K562 (cell line): ENCODE measurements around the gene KCND3. TPM values are rescaled to one million over a fixed set of nuclear protein-coding genes. Genes with fewer than 3 reads are reported as not detected.

Experiments
- GATAD2B ChIP-seq: fragments of 450-650 bp; IDR thresholded peaks from 2 replicates; pipeline ENCODE4 v1.6.1; 2017; ENCODE audit warnings: mild to moderate bottlenecking, borderline replicate concordance
- GTF2E2 ChIP-seq: fragments of 200-800 bp; sonication (Bioruptor generic); IDR thresholded peaks from 2 replicates; pipeline ENCODE4 v1.6.1; 2016; ENCODE audit warnings: missing genetic modification characterization, missing compliant biosample characterization
- IRF2 ChIP-seq: sonication (generic); formaldehyde crosslinking; IDR thresholded peaks from 2 replicates; pipeline ENCODE4 v1.8.1; 2022; ENCODE audit warnings: mild to moderate bottlenecking, missing genetic modification reagents
- SMAD4 ChIP-seq: fragments of 250-450 bp; sonication (Bioruptor Pico); conservative IDR thresholded peaks from 2 replicates; pipeline ENCODE4 v1.8.0; 2021; ENCODE audit warnings: inconsistent platforms, mild to moderate bottlenecking, moderate library complexity
- ZNF282 ChIP-seq: sonication (generic); formaldehyde crosslinking; IDR thresholded peaks from 2 replicates; pipeline ENCODE4 v1.8.1; 2023; ENCODE audit warnings: missing genetic modification reagents
- ZNF347 ChIP-seq: fragments of 450-650 bp; formaldehyde crosslinking; IDR thresholded peaks from 2 replicates; pipeline ENCODE4 v1.4.0; 2020; ENCODE audit warnings: low read depth, mild to moderate bottlenecking, moderate library complexity
- ZNF609 ChIP-seq: sonication (generic); formaldehyde crosslinking; IDR thresholded peaks from 2 replicates; pipeline ENCODE4 v1.8.1; 2023; ENCODE audit warnings: missing genetic modification reagents, mild to moderate bottlenecking, borderline replicate concordance
- ZNF76 ChIP-seq: fragments of 250-450 bp; sonication (Bioruptor Pico); IDR thresholded peaks from 2 replicates; pipeline ENCODE4 v1.4.0; 2020; ENCODE audit warnings: mild to moderate bottlenecking, moderate library complexity, borderline replicate concordance
- polyA plus RNA-seq, 8 experiments: library from polyadenylated mRNA; depleted of rRNA in 4 of 8; stranded (reverse) in 5 of 8; unstranded in 3 of 8; fragments of >200 nt; fragmentation: Nextera tagmentation in 2 of 8; fragmentation: Illumina TruSeq in 1 of 8; extraction: Ambion mirVana in 2 of 8; extraction: Trizol in 1 of 8; gene quantifications; 2 replicates each; pipeline versions ENCODE4 v1.2.1 to v1.2.3, GENCODE V29; 2011 to 2014; ENCODE audit warnings: inconsistent platforms in 1 of 8, missing spikeins in 1 of 8
- total RNA-seq, 7 experiments: library from RNA; depleted of rRNA in 6 of 7; stranded (reverse); fragments of >200 nt in 6 of 7; fragmentation: Illumina TruSeq in 2 of 7; extraction: Trizol in 2 of 7; gene quantifications; 2 replicates each; pipeline versions ENCODE4 v1.2.1 to v1.2.3, GENCODE V29; 2011 to 2021; ENCODE audit warnings: low replicate concordance in 1 of 7
- TF ChIP-seq, protein P1 (sequence below): fragments of 250-450 bp; sonication (Bioruptor Pico); IDR thresholded peaks from 2 replicates; pipeline ENCODE4 v1.8.0; 2022; ENCODE audit warnings: moderate library complexity, mild to moderate bottlenecking, inconsistent platforms
- TF ChIP-seq, protein P2 (sequence below), 2 experiments: fragments of 450-650 bp; conservative IDR thresholded peaks; 2 replicates each; pipeline ENCODE4 v1.6.1; 2017; ENCODE audit warnings: mild to moderate bottlenecking in 2 of 2, moderate library complexity in 2 of 2
- TF ChIP-seq, protein P3 (sequence below): sonication (generic); formaldehyde crosslinking; IDR thresholded peaks from 2 replicates; pipeline ENCODE4 v1.8.0; 2022; ENCODE audit warnings: mild to moderate bottlenecking, missing genetic modification reagents, borderline replicate concordance
- TF ChIP-seq, protein P4 (sequence below): fragments of 250-450 bp; sonication (Bioruptor Pico); IDR thresholded peaks from 2 replicates; pipeline ENCODE4 v1.8.0; 2021; ENCODE audit warnings: moderate library complexity, mild to moderate bottlenecking, inconsistent platforms

Gene KCND3
- total and polyA plus RNA-seq, 9 of the 15 experiments (the other 6 are each of a cell fraction or from before 2014, with no cell fraction given): not detected

- TF ChIP-seq, protein P1, sequence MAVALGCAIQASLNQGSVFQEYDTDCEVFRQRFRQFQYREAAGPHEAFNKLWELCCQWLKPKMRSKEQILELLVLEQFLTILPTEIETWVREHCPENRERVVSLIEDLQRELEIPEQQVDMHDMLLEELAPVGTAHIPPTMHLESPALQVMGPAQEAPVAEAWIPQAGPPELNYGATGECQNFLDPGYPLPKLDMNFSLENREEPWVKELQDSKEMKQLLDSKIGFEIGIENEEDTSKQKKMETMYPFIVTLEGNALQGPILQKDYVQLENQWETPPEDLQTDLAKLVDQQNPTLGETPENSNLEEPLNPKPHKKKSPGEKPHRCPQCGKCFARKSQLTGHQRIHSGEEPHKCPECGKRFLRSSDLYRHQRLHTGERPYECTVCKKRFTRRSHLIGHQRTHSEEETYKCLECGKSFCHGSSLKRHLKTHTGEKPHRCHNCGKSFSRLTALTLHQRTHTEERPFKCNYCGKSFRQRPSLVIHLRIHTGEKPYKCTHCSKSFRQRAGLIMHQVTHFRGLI (CRISPR knock-in tag): no peak
- TF ChIP-seq ZNF282 (CRISPR knock-in tag): 0 out of 2 replicates have a peak, but pooled peaks have one; percentile 75
- TF ChIP-seq, protein P2, sequence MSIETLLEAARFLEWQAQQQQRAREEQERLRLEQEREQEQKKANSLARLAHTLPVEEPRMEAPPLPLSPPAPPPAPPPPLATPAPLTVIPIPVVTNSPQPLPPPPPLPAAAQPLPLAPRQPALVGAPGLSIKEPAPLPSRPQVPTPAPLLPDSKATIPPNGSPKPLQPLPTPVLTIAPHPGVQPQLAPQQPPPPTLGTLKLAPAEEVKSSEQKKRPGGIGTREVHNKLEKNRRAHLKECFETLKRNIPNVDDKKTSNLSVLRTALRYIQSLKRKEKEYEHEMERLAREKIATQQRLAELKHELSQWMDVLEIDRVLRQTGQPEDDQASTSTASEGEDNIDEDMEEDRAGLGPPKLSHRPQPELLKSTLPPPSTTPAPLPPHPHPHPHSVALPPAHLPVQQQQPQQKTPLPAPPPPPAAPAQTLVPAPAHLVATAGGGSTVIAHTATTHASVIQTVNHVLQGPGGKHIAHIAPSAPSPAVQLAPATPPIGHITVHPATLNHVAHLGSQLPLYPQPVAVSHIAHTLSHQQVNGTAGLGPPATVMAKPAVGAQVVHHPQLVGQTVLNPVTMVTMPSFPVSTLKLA (conservative IDR thresholded peaks at IDR 0.05): peak; percentile 43 to 48; a peak in 3 of 4 replicates
- peak; percentile 87; the same call in 1 of the 2 replicates for TF ChIP-seq IRF2 (CRISPR knock-in tag)
- TF ChIP-seq, protein P3, sequence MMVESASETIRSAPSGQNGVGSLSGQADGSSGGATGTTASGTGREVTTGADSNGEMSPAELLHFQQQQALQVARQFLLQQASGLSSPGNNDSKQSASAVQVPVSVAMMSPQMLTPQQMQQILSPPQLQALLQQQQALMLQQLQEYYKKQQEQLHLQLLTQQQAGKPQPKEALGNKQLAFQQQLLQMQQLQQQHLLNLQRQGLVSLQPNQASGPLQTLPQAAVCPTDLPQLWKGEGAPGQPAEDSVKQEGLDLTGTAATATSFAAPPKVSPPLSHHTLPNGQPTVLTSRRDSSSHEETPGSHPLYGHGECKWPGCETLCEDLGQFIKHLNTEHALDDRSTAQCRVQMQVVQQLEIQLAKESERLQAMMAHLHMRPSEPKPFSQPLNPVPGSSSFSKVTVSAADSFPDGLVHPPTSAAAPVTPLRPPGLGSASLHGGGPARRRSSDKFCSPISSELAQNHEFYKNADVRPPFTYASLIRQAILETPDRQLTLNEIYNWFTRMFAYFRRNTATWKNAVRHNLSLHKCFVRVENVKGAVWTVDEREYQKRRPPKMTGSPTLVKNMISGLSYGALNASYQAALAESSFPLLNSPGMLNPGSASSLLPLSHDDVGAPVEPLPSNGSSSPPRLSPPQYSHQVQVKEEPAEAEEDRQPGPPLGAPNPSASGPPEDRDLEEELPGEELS: peak; percentile 96
- peak; percentile 95; the same call in 1 of the 2 replicates for TF ChIP-seq ZNF609 (CRISPR knock-in tag)
- no peak; the same call in 1 of the 2 replicates for TF ChIP-seq GTF2E2 (tag)
- TF ChIP-seq ZNF347 (CRISPR knock-in tag): no peak
- TF ChIP-seq GATAD2B: no peak
- no peak for TF ChIP-seq ZNF76 (CRISPR knock-in tag)
- peak; percentile 69 for TF ChIP-seq SMAD4 (CRISPR knock-in tag)
- TF ChIP-seq, protein P4, sequence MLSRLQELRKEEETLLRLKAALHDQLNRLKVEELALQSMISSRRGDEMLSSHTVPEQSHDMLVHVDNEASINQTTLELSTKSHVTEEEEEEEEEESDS (CRISPR knock-in tag): no peak
Measured at GRCh38 chr1:111739194-111739924, 250.1 kb downstream of the KCND3 start, which contains the start of gene INKA2 (continued).
